ENCODE results near the gene TNFRSF21.
A peak's percentile ranks its signal among the peaks of the same experiment; 100 is the strongest.
"Not testable (repeated sequence)": the region's sequence is repeated elsewhere in the genome, so short reads cannot be mapped to it uniquely, and the experiment has no call there.

The TNFRSF21 gene

DNA sequence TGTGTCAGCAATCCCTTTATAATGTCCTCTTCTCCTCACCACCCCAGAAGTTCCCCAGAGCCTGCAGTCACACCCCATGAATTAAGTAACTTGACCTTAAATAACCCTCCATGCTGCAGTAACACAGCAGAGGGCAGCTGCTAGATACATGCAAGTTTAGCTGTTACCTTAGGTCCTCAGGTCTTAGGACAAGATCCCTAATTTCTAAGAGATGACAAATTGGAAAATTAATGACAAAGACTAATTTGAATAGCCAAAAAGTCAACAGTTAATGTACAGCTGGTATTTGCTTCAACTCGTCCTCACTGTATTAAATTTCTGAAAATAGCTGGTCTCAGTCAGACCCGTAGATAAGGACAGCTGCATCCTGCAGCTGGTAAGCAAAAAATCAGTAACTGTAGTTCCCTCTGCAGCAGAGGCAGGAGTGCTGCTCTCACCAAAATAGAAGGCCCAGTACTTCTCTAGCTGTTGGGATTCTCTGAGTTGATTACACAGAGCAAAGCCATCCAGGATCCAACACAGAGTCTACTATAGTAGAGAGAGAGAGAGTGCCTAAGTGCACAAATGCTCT, 62.4 kb downstream of the TNFRSF21 start:
- no peak for DNase-seq

DNA sequence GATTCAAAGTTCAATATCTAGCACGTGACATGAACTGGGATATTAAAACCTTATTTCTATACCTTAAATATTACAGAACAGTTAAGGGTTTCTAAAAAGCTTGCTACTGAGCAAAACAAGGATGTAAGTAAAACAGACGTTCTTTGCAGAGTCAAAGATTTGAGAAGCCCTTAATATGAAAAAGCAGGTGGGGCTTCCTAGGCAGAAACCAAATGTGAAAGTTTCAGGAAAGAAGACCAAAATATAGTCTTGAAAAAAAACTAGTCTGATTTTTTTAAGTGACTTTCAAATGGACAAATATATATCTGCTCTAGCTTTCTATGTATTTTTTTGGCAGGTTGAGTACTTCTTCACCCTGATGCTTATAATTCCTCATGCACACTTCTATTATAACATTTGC, 63.2 kb downstream of the TNFRSF21 start:
- no peak for DNase-seq

DNA sequence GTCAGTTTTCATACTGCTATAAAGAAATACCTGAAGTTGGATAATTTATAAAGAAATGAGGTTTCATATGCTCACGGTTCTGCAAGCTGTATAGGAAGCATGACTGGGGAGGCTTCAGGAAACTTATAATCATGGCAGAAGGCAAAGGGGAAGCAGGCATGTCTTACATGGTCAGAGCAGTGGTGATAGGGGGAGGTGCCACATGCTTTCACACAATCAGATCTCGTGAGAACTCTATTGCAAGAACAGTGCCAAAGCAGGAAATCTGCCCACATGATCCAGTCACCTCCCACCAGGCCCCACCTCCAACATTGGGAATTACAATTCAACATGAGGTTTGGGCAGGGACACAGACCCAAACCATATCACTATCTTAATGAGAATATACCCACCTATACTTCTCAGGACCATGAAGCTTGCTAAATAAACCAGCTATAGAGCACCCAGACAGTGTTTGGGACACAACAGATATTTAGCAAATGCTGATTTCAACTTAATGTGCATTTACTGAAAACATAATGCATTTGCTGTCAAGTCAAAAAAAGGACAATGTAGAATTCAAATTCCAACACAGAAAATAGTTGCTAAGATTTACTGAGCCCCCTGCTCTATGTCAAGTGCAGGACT, 63.8 kb downstream of the TNFRSF21 start:
- DNase-seq: no peak

DNA sequence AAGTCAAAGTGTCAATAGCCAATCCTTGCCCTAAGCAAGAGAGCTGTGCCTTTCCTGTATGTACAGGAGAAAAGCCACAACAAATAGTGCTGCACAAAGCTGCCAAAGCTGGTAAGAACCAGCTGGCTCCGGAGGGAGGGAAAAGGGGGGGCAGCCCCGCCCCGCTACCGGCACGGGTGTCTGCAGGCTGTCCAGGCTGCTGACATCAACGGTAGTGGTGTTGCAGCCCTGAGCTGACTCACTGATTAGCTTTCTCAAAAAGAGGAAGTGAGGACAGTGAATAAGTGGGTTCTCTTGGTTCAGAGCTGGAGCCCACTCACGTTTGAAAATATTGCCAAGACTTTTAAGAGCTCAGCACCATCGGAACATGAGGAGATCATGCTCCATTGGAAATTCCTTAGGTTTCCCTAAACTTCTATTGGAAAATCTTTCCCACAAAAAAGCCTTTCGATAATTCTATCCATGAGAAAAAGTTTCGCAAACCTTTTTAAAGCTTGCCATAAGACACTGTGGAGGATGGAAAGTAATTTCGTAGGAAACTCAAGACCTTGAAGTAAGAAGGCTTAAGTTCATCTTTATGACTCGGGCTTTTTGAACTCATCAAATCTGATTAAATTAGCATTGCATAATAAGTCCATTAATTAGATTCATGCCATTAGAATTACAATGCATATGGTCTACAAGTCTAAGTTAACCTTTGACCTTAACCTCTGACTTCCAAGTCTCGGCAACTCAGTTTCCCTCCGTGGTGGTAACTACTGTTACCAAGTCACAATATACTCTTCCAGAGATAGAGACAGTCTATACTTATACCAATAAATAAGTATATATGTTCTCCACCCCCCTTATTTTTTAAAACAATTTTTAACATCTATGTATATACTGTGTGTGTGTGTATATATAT, 67.0 kb downstream of the TNFRSF21 start:
- no peak for DNase-seq

DNA sequence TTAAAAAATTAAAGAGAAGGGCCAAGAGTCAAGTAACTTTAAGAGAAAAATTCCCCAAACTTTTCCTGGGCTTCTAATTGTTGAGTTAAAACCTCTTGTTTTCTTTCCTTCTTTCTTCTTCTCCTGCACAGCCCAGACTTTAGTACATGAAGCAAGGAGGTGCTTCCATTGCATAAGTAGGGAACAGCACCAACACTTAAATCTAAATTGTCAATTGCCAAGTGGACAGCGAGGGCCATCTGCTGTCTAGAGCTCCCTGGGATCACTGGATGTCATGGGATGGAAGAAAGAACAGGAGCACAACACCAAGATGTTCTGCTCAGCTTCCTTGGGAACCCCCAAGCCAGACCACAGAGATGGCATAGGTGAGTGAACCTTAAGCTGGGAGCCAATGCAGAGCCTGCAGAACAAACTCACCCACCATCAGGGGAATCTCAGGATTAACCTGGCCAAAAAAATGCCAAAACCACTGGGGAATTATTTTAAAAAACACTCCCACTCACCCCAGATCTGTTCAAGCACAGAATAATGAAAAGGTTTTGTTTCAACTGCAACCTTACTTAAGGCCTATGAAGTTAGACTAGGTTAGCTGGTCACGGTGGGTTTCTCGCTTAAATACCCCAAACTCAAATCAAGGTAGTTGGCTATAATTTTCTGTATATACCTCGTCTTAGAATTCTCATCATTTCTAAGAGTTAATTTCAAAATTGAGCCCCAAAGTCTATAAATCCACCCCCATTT, 67.8 kb downstream of the TNFRSF21 start:
- DNase-seq: no peak

DNA sequence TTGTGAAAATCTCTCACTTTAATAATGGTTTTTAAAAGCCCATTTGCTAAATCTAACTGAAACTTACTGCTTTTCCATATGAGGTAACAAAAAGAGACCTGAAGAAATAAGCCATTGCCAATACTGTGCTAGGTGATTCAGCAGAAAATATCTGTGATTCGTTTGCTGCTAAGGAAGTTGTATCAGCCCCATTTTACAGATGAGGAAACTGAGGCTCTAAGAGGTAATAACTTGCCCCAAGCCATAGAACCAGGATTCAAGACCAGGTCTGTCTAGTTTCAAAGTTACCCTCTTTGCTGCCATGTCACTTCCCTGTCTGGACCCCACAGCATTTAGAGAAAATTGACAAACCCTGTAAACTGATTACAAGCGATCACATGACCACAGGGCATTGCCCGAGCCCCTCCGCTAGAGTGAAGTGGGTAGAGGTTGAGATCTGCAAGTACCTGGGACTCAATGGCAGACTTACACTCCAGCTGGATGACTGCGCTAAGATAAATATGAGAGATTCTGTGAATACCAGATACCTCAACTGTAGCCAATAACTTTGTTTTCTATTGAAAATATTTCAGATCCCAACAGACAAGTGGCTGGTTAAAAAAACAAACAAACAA, 69.3 kb downstream of the TNFRSF21 start:
- DNase-seq: no peak

DNA sequence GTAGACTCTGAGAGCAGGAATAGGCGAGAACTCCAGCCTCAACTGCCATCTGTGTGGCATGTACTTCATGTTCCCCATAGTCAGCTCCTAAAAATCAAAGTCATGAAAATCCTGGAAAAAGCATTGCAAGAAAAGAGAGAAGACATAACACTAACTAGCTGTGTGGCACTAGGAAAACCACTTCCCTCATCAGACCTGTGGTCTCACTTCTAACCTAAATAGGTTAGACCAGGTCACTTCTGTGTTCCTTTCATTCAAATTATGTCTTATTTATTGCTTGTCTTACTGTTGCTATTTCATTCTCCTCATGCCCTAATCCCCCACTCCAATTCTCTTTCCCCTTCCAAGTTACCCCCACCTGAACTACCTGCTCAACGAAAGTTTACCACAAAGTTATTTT, 70.2 kb downstream of the TNFRSF21 start:
- no peak for DNase-seq

DNA sequence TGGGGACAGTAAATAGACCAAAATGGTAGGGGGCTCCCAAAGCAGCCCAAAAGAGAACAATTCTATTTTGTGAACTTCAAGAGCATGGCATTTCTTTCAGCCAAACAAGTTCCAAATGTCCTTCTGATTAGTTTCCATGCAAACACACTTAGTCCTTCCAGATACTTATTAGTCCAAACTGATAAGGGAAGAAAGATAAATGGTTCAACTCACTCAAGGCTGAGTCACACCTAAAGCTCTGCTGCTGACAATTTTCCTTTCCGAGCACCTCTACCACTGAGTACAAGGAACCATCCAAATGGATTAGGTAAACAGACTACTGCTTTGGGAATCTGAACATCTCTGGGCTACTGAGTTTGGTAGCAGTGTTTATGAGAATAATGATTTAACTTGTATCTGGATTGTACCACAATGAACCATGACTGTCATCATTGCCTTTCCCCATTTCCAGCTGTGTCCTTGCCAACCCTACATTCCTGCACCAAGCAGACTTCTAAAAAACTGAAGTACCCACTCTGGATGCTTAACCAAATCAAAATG, 71.2 kb downstream of the TNFRSF21 start:
- DNase-seq: no peak

DNA sequence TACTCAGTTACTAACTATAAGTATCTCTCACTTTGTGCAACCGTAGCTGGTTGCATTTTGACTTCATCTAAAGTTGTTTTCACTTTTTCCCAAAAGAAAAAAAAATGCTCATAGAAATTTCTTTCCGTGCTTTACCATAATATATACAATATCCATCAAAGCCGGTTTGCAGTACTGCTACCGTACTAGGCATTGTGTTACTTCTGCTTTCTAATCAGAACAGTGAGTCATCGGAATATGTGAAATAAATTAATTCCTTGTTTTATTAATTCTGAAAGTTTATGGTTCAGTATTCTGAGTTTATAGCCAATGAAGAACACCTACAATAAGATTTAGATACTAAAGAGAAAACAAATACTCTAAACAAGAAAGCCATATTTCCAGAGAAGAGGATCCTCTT, 72.5 kb downstream of the TNFRSF21 start:
- DNase-seq: no peak

DNA sequence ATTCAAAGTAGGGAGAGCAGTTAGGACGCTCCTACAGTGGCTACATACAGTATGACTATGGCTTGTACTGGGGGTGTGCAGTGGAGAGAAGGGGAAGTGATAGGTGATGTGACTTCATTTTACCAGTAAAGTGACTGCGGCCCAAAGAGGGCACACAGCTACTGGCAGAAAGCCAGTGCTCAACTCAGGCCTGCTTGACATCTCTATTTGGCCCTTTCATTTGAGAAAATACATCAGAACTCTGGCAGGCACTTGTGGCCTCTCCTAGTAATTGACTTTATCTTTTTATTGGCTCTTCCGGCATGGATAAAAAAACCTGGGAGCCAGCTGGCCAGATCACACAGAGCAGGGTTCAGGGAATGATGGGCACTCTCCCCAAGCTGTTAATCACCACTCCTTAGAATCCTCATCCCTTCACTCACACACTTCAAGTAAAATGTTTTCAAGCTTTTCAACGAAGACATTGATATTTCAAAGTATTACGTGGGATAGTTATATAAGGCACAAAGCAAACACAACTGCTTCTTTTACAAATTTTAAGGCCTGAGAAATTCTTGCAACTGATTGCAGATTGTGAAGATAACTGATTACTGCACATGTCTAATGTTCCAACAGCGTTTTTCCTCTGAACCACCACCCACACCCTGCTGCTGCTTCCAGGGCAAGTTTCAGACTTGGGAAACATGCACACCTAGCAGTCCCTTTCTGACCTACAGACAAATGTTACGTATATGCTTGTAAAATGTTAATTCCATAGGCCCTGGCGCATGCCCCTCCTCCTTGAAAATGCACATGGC, 73.5 kb downstream of the TNFRSF21 start:
- DNase-seq: peak; percentile 54

DNA sequence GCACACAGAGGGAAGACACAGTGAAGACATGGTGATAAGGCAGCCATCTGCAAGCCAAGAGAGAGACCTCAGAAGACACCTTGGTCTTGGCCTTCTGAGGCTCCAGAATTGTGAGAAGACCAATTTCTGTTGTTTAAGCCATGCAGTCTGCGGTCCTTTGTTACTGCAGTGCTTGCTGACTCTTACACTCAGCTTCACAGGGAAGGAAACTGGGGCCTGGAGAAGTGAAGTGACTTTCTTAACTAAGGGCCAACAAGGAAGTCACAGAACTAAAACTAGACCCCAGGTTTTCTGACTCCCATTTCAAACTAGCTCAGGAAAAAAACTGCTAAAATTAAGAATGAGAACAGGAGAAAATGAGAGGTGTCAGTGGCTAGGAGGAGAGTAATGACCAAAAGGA, 74.3 kb downstream of the TNFRSF21 start:
- peak; percentile 16 for DNase-seq

DNA sequence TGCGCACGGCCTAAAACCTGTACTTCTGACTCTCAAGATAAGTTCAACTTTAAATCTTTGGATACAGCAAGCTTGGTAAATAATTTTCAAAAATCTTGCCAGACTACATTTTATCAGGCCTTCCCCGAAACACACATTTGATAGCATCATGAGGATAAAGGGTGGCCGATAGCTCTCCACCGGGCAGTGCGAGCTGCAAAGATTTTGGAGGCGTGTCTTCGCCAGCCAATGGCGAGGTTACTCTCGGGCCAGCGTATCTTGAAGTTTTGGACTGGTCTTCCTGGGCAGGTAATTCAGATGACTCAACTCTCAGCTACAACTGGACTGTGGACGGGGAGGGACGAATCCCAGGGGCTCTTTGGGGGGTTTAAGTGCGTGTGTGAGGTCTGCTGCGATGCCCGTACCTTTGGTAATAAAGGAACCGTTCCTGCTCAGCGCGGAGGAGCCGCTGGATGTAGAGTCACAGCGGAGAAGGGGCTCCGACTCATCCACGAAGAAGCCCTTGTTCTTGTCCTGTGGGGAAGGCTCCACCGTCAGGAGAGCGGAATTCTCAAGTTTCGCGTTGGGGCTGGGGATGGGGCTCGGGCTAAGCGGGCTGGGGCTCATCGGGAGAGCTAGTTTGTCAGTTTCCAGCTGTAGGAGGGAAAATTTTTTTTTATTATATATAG, 75.3 kb downstream of the TNFRSF21 start:
- no peak for DNase-seq

DNA sequence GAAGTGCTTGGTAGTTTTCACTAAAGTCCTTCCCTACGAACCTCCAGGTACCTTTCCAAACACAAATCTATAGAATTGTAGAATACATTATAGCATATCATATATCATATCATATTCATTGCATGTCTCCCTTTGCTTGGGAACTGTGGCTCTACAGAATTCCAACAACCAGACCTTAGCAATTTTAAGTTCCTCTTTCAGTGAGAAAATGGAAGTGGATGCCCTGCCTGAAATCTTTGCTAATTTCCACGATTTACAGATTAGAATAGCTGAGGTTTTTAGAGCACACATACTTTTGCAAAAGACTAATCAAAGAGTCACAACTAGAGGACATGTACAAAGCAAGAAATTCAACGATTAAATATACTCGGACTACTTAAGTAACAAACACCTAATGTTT, 78.6 kb downstream of the TNFRSF21 start:
- DNase-seq: no peak

DNA sequence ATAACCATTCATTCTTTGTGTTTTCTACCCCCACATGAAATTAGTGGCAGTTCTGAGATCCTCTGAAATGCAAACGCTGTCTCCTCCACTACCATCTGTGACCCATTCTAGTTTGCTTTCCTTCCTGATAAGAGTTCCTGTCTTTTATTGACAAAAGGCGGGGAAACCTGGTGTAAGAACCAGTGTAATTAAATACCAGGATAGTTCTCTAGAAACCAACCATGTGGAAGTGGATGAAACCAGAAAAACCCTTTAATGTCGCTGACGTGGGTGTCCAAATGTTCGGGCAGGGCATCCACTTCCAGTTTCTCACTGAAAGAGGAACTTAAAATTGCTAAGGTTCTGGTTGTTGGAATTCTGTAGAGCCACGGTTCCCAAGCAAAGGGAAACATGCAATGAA, 79.1 kb downstream of the TNFRSF21 start:
- no peak for DNase-seq

DNA sequence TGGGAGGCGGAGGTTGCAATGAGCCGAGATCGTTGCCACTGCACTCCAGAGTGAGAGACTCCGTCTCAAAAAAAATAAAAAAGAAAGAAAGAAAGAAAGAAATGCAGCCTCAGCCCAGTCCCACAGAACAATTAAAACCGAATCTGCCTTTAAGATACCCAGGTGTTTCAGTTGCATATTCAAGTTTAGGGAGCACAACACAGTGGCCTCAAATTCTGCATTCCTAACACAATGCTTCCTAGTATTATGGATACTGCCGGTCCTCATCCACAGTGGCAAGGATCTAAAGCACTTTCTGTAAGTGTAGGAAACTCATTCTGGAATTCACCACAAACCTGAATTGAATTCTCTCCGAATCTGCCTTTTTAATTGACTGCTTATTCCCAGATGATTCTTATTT, 80.5 kb downstream of the TNFRSF21 start:
- no peak for DNase-seq

DNA sequence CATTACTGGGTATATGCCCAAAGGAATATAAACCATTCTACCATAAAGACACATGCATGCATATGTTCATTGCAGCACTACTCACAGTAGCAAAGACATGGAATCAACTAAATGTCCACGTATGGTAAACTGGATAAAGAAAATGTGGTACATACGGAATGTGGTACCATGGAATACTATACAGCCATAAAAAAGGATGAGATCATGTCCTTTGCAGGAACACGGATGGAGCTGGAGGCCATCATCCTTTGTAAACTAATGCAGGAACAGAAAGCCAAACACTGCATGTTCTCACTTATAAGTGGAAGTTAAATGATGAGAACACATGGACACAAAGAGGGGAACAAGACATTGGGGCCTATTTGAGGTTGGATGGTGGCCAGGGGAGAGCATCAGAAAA, 81.6 kb downstream of the TNFRSF21 start:
- not testable (repeated sequence) for DNase-seq

DNA sequence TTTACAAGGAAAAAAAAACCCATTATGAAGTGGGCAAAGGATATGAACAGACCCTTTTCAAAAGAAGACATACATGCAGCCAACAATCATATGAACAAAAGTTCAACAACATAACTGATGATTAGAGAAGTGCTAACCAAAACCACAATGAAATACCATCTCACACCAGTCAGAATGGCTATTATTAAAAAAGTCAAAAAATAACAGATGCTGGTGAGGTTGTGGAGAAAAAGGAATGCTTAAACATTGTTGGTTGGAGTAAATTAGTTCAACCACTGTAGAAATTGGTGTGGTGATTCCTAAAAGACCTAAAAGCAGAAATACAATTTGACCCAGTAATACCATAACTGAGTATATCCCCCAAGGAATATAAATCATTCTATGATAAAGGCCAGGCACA, 86.5 kb downstream of the TNFRSF21 start:
- not testable (repeated sequence) for DNase-seq

DNA sequence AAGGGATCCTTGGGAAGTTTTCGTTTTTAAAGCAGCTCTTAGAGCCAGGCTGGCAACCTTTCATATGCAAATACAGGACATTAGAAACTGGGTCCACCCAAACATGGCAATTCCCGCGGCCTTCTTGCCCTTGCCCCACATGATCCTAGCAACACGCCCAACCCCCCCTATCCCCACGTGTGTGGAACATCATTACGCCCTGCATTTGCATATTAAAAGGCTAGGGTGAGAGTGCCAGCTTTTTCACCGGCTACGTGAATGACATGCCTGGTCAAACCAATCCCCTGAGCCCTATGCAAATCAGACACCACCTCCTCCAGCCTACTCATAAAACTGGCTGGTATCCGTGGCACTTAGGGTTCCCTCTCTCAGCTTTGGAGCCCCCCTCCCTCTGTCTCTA, 88.1 kb downstream of the TNFRSF21 start:
- no peak for DNase-seq

DNA sequence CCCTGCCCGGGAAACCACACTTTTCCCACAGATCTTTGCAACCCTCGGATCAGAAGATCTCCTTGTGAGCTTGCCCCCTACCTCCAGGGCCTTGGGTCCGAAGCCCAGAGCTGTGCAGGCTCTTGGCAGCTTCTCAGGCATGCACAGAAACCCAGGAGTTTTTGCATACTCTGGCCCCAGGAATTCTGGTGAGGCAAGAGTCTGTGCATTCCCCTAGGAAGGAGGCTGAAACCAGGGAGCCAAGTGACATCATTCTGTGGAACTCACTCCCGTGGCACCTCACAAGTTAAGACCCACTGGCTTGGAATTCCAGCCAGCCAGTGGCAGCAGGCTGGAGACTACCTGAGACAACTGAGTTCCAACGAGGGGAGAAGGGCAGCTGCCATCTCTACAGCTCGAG, 100.1 kb downstream of the TNFRSF21 start:
- DNase-seq: no peak

DNA sequence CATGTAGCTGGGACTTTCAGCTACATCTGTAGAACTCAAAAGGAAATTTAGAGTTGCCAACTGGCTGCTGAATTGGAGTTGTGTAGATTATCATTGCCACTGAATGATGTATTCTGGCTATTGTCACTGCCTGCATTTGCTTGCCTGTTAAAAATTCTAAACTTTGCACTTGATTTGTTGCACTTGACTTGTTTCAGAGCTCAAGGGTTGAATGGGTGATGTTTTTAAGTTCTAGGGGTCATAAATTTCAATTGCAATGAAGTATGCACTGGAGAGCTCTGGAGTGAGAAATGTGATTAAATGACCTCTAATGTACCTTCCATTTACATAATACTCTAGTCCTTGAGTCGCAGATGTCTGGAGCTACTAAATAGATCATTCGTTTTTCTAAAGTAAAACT, 102.4 kb downstream of the TNFRSF21 start:
- DNase-seq: no peak

DNA sequence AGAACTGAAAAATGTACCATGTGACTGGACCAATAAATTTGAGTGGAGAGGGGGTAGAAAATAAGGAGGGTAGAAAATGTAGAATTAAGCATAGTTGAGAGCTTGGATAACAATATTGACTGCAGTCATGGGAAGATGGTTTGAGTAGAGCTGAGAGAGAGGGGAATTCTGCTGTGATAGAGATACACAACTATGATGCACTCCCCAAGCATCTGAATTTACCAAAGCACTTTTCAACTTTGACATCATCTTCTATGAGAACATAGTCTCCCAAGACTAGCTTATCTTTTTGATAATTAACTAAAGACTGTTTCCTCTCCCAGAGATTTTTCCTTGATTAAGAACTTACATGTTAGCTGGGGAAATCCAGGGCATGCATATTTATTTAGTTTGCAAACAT, 103.1 kb downstream of the TNFRSF21 start:
- DNase-seq: no peak

All from NCI-H2227 treated with DMSO at 0.1 percent for 48 hours (cell line).